GM23338 (cell line): ENCODE data around the gene TNFRSF1A. TPM values are rescaled to one million over a fixed set of nuclear protein-coding genes. Genes with fewer than 3 reads are reported as not detected.

Experiments used
- ATAC-seq: fragments of 200-7000 bp; cut with Tn5 transposase; 3 replicates; pipeline ENCODE4 v1.9.1; 2020
- DNase-seq: peaks from one replicate; pipeline ENCODE4 v3.0.0-alpha.2; 2015; ENCODE audit warnings: low spot score
- H2AFZ ChIP-seq: fragments of 200-600 bp; sonication (generic); 2 replicates; pipeline ENCODE4 v1.8.0; 2016; ENCODE audit warnings: antibody characterized with exemption, mild to moderate bottlenecking, moderate library complexity
- H3F3A ChIP-seq: fragments of 200-600 bp; sonication (generic); replicated peaks from 2 replicates; pipeline ENCODE4 v1.8.0; 2017; ENCODE audit warnings: antibody characterized with exemption, mixed run types, low read depth
- H3K27ac ChIP-seq: fragments of 200-600 bp; sonication (generic); 2 replicates; pipeline ENCODE4 v1.6.1; 2016; ENCODE audit warnings: low read depth
- H3K27me3 ChIP-seq: fragments of 200-600 bp; sonication (generic); 2 replicates; pipeline ENCODE4 v1.8.0; 2016; ENCODE audit warnings: mild to moderate bottlenecking, mixed run types, moderate library complexity; ENCODE audit not compliant: insufficient read depth
- H3K36me3 ChIP-seq: fragments of 200-600 bp; sonication (generic); 2 replicates; pipeline ENCODE4 v1.8.0; 2016; ENCODE audit warnings: mild to moderate bottlenecking; ENCODE audit not compliant: insufficient read depth
- H3K4me1 ChIP-seq: fragments of 200-600 bp; sonication (generic); 2 replicates; pipeline ENCODE4 v1.8.0; 2016; ENCODE audit warnings: mild to moderate bottlenecking, moderate library complexity; ENCODE audit not compliant: insufficient read depth
- H3K4me2 ChIP-seq: fragments of 200-600 bp; sonication (generic); 2 replicates; pipeline ENCODE4 v1.7.1; 2017; ENCODE audit warnings: mixed run types
- H3K4me3 ChIP-seq: fragments of 200-600 bp; sonication (generic); 2 replicates; pipeline ENCODE4 v1.6.1; 2016; ENCODE audit warnings: mixed run types
- H3K79me2 ChIP-seq: fragments of 200-600 bp; sonication (generic); replicated peaks from 2 replicates; pipeline ENCODE4 v1.8.0; 2017; ENCODE audit warnings: mild to moderate bottlenecking; ENCODE audit not compliant: insufficient read depth
- H3K9me2 ChIP-seq: fragments of 200-600 bp; sonication (generic); 2 replicates; pipeline ENCODE4 v1.8.0; 2017; ENCODE audit not compliant: insufficient read depth
- H4K20me1 ChIP-seq: fragments of 200-600 bp; sonication (generic); replicated peaks from 2 replicates; pipeline ENCODE4 v1.8.0; 2017; ENCODE audit warnings: mild to moderate bottlenecking; ENCODE audit not compliant: insufficient read depth
- H3K27ac Mint-ChIP-seq: 2 replicates; pipeline ENCODE4 v1.8.0; 2020; ENCODE audit warnings: inconsistent platforms, mild to moderate bottlenecking, moderate library complexity, mixed read lengths
- H3K27me3 Mint-ChIP-seq: 3 replicates; pipeline ENCODE4 v1.8.0; 2022; ENCODE audit warnings: low read depth, mild to moderate bottlenecking, moderate library complexity, mixed read lengths, inconsistent platforms; ENCODE audit not compliant: insufficient read depth, poor library complexity
- H3K36me3 Mint-ChIP-seq: 3 replicates; pipeline ENCODE4 v1.8.0; 2021; ENCODE audit warnings: low read depth, mild to moderate bottlenecking, inconsistent platforms, moderate library complexity, mixed read lengths
- H3K4me1 Mint-ChIP-seq: 3 replicates; pipeline ENCODE4 v1.8.0; 2020; ENCODE audit warnings: mild to moderate bottlenecking, inconsistent platforms, mixed read lengths
- H3K4me3 Mint-ChIP-seq: 3 replicates; pipeline ENCODE4 v1.8.0; 2021; ENCODE audit warnings: moderate library complexity, mild to moderate bottlenecking, inconsistent platforms, mixed read lengths
- H3K9me3 Mint-ChIP-seq: 3 replicates; pipeline ENCODE4 v1.8.0; 2020; ENCODE audit warnings: moderate library complexity, mild to moderate bottlenecking, inconsistent platforms, mixed read lengths
- EZH2phosphoT487 ChIP-seq: fragments of 200-600 bp; sonication (generic); IDR thresholded peaks from one replicate; pipeline ENCODE4 v1.8.1; 2018; ENCODE audit warnings: antibody characterized with exemption; ENCODE audit not compliant: unreplicated experiment
- JUNB ChIP-seq: IDR thresholded peaks from one replicate; pipeline ENCODE4 v1.6.1; 2016; ENCODE audit warnings: antibody characterized with exemption; ENCODE audit not compliant: unreplicated experiment
- NANOG ChIP-seq: IDR thresholded peaks from 2 replicates; pipeline ENCODE4 v1.6.1; 2016; ENCODE audit warnings: antibody characterized with exemption, borderline replicate concordance
- STAT1 ChIP-seq: IDR thresholded peaks from one replicate; pipeline ENCODE4 v1.6.1; 2016; ENCODE audit warnings: antibody characterized with exemption; ENCODE audit not compliant: unreplicated experiment
- polyA plus RNA-seq: library from polyadenylated mRNA; unstranded; fragments of >200 nt; fragmentation: Nextera tagmentation; extraction: Ambion mirVana; gene quantifications from 2 replicates; pipeline ENCODE4 v1.2.1, GENCODE V29; 2016
- small RNA-seq: library from RNA; depleted of rRNA; stranded (forward); fragments of <200 nt; gene quantifications from one replicate; pipeline ENCODE3, GENCODE V24; 2014; ENCODE audit warnings: low replicate concordance
- total RNA-seq: library from RNA; depleted of rRNA; stranded (reverse); fragments of >200 nt; shearing (Covaris generic); gene quantifications from 2 replicates; pipeline ENCODE4 v1.2.3, GENCODE V29; 2014; rRNA removed
- TF ChIP-seq, protein P1 (sequence below): fragments of 250-450 bp; sonication (Bioruptor Pico); IDR thresholded peaks from 2 replicates; pipeline ENCODE4 v1.5.0; 2020; ENCODE audit warnings: mild to moderate bottlenecking, moderate library complexity
- TF ChIP-seq, protein P2 (sequence below): IDR thresholded peaks from 2 replicates; pipeline ENCODE4 v1.6.1; 2016; ENCODE audit warnings: antibody characterized with exemption

Gene TNFRSF1A
- total and polyA plus RNA-seq, 2 experiments from 2014 or later = 24.3 to 43.4 TPM

DNA sequence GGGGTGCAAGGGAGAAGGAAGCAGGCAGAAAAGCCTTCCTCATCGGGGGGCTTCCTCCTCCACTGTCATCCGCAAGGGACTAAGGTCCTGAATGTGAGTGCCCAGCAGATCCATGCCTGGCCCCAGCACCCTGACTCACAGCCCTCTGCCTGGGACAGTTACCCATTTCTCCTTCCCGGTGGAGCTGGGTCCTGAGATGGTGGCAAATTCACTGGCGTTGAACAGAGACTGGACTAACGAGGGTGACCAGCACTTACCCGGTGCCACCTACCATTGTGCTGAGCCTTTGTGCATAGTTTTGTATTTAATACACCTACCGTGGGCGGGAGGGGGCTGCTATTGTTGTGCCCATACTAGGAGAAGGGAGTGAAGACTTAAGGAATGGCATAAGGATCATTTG lies 62.2 kb downstream of the TNFRSF1A start (continued):
- TF ChIP-seq, protein P1, sequence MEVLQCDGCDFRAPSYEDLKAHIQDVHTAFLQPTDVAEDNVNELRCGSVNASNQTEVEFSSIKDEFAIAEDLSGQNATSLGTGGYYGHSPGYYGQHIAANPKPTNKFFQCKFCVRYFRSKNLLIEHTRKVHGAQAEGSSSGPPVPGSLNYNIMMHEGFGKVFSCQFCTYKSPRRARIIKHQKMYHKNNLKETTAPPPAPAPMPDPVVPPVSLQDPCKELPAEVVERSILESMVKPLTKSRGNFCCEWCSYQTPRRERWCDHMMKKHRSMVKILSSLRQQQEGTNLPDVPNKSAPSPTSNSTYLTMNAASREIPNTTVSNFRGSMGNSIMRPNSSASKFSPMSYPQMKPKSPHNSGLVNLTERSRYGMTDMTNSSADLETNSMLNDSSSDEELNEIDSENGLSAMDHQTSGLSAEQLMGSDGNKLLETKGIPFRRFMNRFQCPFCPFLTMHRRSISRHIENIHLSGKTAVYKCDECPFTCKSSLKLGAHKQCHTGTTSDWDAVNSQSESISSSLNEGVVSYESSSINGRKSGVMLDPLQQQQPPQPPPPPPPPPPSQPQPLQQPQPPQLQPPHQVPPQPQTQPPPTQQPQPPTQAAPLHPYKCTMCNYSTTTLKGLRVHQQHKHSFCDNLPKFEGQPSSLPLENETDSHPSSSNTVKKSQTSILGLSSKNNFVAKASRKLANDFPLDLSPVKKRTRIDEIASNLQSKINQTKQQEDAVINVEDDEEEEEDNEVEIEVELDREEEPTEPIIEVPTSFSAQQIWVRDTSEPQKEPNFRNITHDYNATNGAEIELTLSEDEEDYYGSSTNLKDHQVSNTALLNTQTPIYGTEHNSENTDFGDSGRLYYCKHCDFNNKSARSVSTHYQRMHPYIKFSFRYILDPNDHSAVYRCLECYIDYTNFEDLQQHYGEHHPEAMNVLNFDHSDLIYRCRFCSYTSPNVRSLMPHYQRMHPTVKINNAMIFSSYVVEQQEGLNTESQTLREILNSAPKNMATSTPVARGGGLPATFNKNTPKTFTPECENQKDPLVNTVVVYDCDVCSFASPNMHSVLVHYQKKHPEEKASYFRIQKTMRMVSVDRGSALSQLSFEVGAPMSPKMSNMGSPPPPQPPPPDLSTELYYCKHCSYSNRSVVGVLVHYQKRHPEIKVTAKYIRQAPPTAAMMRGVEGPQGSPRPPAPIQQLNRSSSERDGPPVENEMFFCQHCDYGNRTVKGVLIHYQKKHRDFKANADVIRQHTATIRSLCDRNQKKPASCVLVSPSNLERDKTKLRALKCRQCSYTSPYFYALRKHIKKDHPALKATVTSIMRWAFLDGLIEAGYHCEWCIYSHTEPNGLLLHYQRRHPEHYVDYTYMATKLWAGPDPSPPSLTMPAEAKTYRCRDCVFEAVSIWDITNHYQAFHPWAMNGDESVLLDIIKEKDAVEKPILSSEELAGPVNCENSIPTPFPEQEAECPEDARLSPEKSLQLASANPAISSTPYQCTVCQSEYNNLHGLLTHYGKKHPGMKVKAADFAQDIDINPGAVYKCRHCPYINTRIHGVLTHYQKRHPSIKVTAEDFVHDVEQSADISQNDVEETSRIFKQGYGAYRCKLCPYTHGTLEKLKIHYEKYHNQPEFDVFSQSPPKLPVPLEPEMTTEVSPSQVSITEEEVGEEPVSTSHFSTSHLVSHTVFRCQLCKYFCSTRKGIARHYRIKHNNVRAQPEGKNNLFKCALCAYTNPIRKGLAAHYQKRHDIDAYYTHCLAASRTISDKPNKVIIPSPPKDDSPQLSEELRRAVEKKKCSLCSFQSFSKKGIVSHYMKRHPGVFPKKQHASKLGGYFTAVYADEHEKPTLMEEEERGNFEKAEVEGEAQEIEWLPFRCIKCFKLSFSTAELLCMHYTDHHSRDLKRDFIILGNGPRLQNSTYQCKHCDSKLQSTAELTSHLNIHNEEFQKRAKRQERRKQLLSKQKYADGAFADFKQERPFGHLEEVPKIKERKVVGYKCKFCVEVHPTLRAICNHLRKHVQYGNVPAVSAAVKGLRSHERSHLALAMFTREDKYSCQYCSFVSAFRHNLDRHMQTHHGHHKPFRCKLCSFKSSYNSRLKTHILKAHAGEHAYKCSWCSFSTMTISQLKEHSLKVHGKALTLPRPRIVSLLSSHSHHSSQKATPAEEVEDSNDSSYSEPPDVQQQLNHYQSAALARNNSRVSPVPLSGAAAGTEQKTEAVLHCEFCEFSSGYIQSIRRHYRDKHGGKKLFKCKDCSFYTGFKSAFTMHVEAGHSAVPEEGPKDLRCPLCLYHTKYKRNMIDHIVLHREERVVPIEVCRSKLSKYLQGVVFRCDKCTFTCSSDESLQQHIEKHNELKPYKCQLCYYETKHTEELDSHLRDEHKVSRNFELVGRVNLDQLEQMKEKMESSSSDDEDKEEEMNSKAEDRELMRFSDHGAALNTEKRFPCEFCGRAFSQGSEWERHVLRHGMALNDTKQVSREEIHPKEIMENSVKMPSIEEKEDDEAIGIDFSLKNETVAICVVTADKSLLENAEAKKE (CRISPR knock-in tag) = no peak
- TF ChIP-seq NANOG (no peak), STAT1 (no peak)
- TF ChIP-seq, protein P2, sequence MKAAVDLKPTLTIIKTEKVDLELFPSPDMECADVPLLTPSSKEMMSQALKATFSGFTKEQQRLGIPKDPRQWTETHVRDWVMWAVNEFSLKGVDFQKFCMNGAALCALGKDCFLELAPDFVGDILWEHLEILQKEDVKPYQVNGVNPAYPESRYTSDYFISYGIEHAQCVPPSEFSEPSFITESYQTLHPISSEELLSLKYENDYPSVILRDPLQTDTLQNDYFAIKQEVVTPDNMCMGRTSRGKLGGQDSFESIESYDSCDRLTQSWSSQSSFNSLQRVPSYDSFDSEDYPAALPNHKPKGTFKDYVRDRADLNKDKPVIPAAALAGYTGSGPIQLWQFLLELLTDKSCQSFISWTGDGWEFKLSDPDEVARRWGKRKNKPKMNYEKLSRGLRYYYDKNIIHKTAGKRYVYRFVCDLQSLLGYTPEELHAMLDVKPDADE = no peak

DNA sequence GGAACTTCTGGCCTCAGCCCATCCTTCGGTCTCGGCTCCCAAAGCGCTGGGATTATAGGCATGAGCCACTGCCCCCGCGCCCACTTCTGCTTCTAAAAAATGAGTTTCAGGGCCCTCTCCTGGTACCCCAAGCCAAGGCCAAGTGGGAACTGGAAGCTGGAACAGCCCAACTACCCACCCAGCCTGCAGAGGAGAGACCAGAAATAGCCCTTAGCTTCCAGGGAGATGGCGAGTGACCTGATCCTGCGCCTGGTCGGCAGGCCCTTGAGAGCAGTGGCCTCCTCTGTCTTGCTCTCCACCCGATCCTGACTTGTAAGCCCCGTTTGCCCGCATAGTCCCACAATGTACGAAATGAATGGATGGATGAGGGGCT lies 62.6 kb downstream of the TNFRSF1A start:
- Histone ChIP-seq H3K4me2 (peak overlapping the region; percentile 60; the same call in 1 of the 2 replicates), H3K36me3 (no peaks in the 10 kb centered on the region), H3F3A (0 out of 2 replicates have a peak, but pooled peaks cover 7% of the 10 kb centered on the region), H3K4me1 (peaks cover 33% of the 10 kb centered on the region), H3K79me2 (no peaks in the 10 kb centered on the region), H3K9me2 (no peaks in the 10 kb centered on the region), H4K20me1 (no peaks in the 10 kb centered on the region), H3K27ac (no peak overlapping the region), H2AFZ (peak overlapping the region; percentile 93), H3K27me3 (no peaks in the 10 kb centered on the region), H3K4me3 (peak overlapping the region; percentile 57; the same call in 1 of the 2 replicates)
- ATAC-seq (no peak), DNase-seq (no peak)
- no peak overlapping the region for H3K27ac Mint-ChIP-seq
- H3K4me1 Mint-ChIP-seq = peaks cover 51% of the 10 kb centered on the region
- H3K9me3 Mint-ChIP-seq = no peaks in the 10 kb centered on the region
- peak overlapping the region; percentile 54 for H3K4me3 Mint-ChIP-seq
- H3K27me3 Mint-ChIP-seq = peaks cover 24% of the 10 kb centered on the region
- H3K36me3 Mint-ChIP-seq = no peaks in the 10 kb centered on the region; the same call in 2 of the 3 replicates
- TF ChIP-seq EZH2phosphoT487 (no peak), JUNB (no peak), STAT1 (no peak)

Small RNA genes lying within 50 kb of the gene (small RNA-seq; reads per million reads assigned to genes)
- gene RN7SL391P = not detected

Other genes starting within 250 kb of the TNFRSF1A start
- 0.31 and 0.56 TPM in 2 replicates for gene VWF, start 217.4 kb downstream of the TNFRSF1A start, total RNA-seq
- gene VWF, start 217.4 kb downstream of the TNFRSF1A start, polyA plus RNA-seq = 0.03 and 0.42 TPM in 2 replicates
- 222 and 227 TPM in 2 replicates for gene CD9, start 141.7 kb downstream of the TNFRSF1A start, total RNA-seq
- gene CD9, start 141.7 kb downstream of the TNFRSF1A start, polyA plus RNA-seq = 250 and 251 TPM in 2 replicates
- gene PLEKHG6, start 31.4 kb downstream of the TNFRSF1A start, total RNA-seq = 21.3 and 174 TPM in 2 replicates
- gene PLEKHG6, start 31.4 kb downstream of the TNFRSF1A start, polyA plus RNA-seq = 15.7 and 18.0 TPM in 2 replicates
- 125 and 134 TPM in 2 replicates for gene SCNN1A, start 33.5 kb upstream of the TNFRSF1A start, total RNA-seq
- 34.0 and 37.1 TPM in 2 replicates for gene SCNN1A, start 33.5 kb upstream of the TNFRSF1A start, polyA plus RNA-seq
- 6.8 and 7.1 TPM in 2 replicates for gene LTBR, start 42.1 kb upstream of the TNFRSF1A start, total RNA-seq
- 6.1 and 10.5 TPM in 2 replicates for gene LTBR, start 42.1 kb upstream of the TNFRSF1A start, polyA plus RNA-seq
- not detected in 2 replicates for gene CD27, start 102.9 kb upstream of the TNFRSF1A start, total RNA-seq
- 0.49 and 0.53 TPM in 2 replicates for gene CD27, start 102.9 kb upstream of the TNFRSF1A start, polyA plus RNA-seq
- 0.59 and 0.66 TPM in 2 replicates for gene TAPBPL, start 110.0 kb upstream of the TNFRSF1A start, total RNA-seq
- gene TAPBPL, start 110.0 kb upstream of the TNFRSF1A start, polyA plus RNA-seq = 0.52 and 0.65 TPM in 2 replicates
- gene VAMP1, start 128.6 kb upstream of the TNFRSF1A start, total RNA-seq = 13.9 and 18.3 TPM in 2 replicates
- 11.2 and 16.1 TPM in 2 replicates for gene VAMP1, start 128.6 kb upstream of the TNFRSF1A start, polyA plus RNA-seq
- 75.1 and 93.9 TPM in 2 replicates for gene MRPL51, start 151.2 kb upstream of the TNFRSF1A start, total RNA-seq
- gene MRPL51, start 151.2 kb upstream of the TNFRSF1A start, polyA plus RNA-seq = 432 and 463 TPM in 2 replicates
- 217 and 389 TPM in 2 replicates for gene NCAPD2, start 152.0 kb upstream of the TNFRSF1A start, total RNA-seq
- 32.7 and 34.2 TPM in 2 replicates for gene NCAPD2, start 152.0 kb upstream of the TNFRSF1A start, polyA plus RNA-seq
- 5,269 and 5,853 TPM in 2 replicates for gene GAPDH, start 192.4 kb upstream of the TNFRSF1A start, total RNA-seq
- gene GAPDH, start 192.4 kb upstream of the TNFRSF1A start, polyA plus RNA-seq = 6,140 and 6,219 TPM in 2 replicates
- 8.8 and 12.9 TPM in 2 replicates for gene IFFO1, start 214.0 kb upstream of the TNFRSF1A start, total RNA-seq
- gene IFFO1, start 214.0 kb upstream of the TNFRSF1A start, polyA plus RNA-seq = 8.9 and 11.2 TPM in 2 replicates
- 67.2 and 67.9 TPM in 2 replicates for gene NOP2, start 226.2 kb upstream of the TNFRSF1A start, total RNA-seq
- gene NOP2, start 226.2 kb upstream of the TNFRSF1A start, polyA plus RNA-seq = 63.3 and 63.4 TPM in 2 replicates